Upper lobe of left lung (tissue), 4 donors: ENCODE results near the gene COL9A2.

ENCODE experiments used
- EP300 ChIP-seq, 4 donors: sonication (generic); formaldehyde crosslinking; IDR thresholded peaks; one replicate each; pipeline ENCODE4 v1.5.1; 2017; ENCODE audit warnings: antibody characterized with exemption in 4 of 4, control low read depth in 2 of 4
- POLR2A ChIP-seq, 4 donors: fragments of 450-650 bp; IDR thresholded peaks; one replicate each; pipeline ENCODE4 v1.5.1; 2016 to 2017; ENCODE audit warnings: antibody characterized with exemption in 4 of 4, mild to moderate bottlenecking in 2 of 4
- POLR2AphosphoS5 ChIP-seq, 2 donors: sonication (generic); formaldehyde crosslinking; IDR thresholded peaks; one replicate each; pipeline ENCODE4 v1.5.1; 2017; ENCODE audit warnings: antibody characterized with exemption in 2 of 2
- TF ChIP-seq, protein P1 (sequence below), 6 experiments: fragments of 450-650 bp in 4 of 6; fragments of 200-600 bp in 2 of 6; sonication (generic) in 2 of 6; IDR thresholded peaks; one replicate each; pipeline ENCODE4 v1.5.1; 2016 to 2019; ENCODE audit warnings: antibody characterized with exemption in 6 of 6

DNA sequence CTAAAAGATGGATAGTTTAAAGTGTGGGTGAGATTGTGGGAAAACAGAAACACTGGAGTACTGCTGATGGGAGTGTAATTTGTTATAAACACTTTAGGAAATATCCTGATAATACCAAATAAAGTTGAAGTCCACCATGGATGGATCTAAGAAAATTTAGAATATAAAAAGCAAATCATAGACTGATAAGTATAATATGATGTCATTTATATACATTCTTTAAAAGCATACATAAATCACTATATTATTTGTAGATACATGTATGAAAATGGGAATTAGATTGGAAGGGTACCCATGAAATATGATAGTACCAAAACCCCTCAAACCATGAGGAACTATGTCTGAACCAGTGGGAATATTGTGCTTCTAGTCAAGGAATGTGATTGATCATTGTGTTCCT, 51.2 kb downstream of the COL9A2 start:
- TF ChIP-seq POLR2AphosphoS5 (IDR thresholded peaks at IDR 0.05) = no peak
- TF ChIP-seq, protein P1, sequence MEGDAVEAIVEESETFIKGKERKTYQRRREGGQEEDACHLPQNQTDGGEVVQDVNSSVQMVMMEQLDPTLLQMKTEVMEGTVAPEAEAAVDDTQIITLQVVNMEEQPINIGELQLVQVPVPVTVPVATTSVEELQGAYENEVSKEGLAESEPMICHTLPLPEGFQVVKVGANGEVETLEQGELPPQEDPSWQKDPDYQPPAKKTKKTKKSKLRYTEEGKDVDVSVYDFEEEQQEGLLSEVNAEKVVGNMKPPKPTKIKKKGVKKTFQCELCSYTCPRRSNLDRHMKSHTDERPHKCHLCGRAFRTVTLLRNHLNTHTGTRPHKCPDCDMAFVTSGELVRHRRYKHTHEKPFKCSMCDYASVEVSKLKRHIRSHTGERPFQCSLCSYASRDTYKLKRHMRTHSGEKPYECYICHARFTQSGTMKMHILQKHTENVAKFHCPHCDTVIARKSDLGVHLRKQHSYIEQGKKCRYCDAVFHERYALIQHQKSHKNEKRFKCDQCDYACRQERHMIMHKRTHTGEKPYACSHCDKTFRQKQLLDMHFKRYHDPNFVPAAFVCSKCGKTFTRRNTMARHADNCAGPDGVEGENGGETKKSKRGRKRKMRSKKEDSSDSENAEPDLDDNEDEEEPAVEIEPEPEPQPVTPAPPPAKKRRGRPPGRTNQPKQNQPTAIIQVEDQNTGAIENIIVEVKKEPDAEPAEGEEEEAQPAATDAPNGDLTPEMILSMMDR (IDR thresholded peaks at IDR 0.05) = no peak
- no peak for TF ChIP-seq POLR2A (IDR thresholded peaks at IDR 0.05)
- TF ChIP-seq EP300 (IDR thresholded peaks at IDR 0.05) = no peak
